ENCODE results near the gene FKBP15.

FKBP15 gene

GRCh38 chr9:113192455-113192854 is 28.6 kb downstream of the FKBP15 start:
- H3K27me3 ChIP-seq (ENCODE audit: control insufficient read depth, insufficient read depth, low read length): no peaks in the 10 kb centered on the region
- no peak overlapping the region for H3K27ac ChIP-seq (ENCODE audit: low read depth, low read length)
- no peak overlapping the region for H3K9ac ChIP-seq (ENCODE audit: low read length)
- H3K36me3 ChIP-seq (ENCODE audit: control insufficient read depth, insufficient read depth, low read length): peaks cover 23% of the 10 kb centered on the region
- H3K4me1 ChIP-seq (ENCODE audit: control insufficient read depth, insufficient read depth, low read length): no peaks in the 10 kb centered on the region
- no peak overlapping the region for H3K4me3 ChIP-seq (ENCODE audit: low read length)

DNA sequence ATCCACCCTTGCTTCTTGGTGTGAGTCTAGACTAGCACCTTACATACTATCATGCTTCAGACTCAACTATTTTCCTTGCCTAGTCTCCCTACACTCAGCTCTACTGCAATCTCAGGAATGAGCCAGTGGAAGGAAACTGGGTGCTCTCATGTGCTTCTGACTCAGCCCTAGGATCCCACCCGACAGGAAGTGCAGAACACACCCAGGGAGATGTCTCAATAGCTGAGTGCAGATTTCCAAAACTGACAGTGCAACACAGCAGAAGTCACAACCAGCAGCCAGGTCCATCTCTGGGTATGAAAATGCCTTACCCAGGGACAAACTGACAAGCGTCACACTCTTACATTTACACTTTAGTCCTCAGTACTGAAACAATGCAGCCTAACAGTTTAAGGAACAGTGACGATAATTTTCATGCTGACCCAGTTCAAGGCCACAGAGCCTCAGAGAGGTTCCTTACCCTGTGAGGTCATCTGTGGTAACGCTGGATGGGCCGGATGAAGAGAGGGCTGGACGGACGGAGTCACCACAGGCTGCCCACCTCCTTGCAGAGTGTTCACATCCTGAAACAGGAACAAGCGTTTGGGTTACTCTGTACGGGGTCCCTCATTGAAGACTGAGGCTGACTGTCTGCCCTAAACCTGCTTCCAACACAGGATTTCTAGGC is 33.0 kb downstream of the FKBP15 start:
- no peaks in the 10 kb centered on the region for H3K27me3 ChIP-seq (ENCODE audit: control insufficient read depth, insufficient read depth, low read length)
- no peak overlapping the region for H3K9ac ChIP-seq (ENCODE audit: low read length)
- no peaks in the 10 kb centered on the region for H3K4me1 ChIP-seq (ENCODE audit: control insufficient read depth, insufficient read depth, low read length)
- H3K27ac ChIP-seq (ENCODE audit: low read depth, low read length): no peak overlapping the region
- H3K36me3 ChIP-seq (ENCODE audit: control insufficient read depth, insufficient read depth, low read length): peaks cover 58% of the 10 kb centered on the region
- no peak overlapping the region for H3K4me3 ChIP-seq (ENCODE audit: low read length)

DNA sequence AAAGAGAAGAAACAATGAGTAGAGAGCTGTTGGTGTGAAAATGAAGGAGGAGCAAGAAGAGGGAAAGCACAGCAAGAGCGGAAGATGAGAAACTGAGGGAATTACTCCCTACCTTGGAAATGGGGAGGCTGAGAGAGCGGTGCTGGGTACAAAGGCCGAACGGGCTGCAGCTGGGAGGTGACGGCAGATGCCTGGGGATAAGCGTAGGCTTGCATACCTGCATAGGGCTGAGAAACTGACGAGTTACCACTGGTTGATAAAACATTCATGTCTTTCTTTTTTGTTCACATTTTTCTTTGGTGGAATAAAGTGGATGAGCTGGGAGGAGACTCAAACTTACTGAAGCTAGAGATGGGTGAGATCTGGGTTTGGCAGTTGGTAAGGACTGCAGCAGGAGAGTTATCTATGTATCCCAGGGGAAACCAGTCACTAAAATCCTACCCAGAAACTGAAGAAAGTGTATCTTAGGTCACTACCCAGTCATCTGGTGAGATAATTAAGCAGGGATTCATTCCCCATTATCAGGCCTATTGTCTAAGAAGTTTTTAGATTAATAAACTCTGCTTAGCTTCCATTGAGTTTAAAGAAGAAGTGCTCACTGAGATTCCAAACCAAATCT is 34.8 kb downstream of the FKBP15 start:
- Histone ChIP-seq H3K27me3 (ENCODE audit: control insufficient read depth, insufficient read depth, low read length) (no peaks in the 10 kb centered on the region), H3K36me3 (ENCODE audit: control insufficient read depth, insufficient read depth, low read length) (peaks cover 74% of the 10 kb centered on the region), H3K27ac (ENCODE audit: low read depth, low read length) (no peak overlapping the region), H3K4me1 (ENCODE audit: control insufficient read depth, insufficient read depth, low read length) (no peaks in the 10 kb centered on the region), H3K9ac (ENCODE audit: low read length) (no peak overlapping the region), H3K4me3 (ENCODE audit: low read length) (no peak overlapping the region)

DNA sequence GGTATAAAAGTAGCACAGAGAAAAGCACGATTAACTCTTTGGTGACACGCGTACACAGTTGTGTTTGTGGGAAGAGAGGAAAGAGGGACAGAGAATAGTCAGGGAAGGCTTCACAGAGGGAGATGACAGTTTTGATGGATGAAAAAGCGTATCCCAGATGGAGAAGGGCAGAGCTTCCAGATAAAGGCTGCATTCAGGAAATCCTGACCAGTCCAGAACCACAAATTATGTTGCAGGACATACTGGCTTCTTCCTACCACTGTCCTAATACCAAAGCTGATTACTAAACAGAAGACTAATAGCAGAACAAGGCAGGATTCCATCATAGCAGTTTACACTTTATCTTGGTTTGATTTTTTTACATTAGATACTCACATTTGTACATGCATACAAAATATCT is 35.8 kb downstream of the FKBP15 start:
- no peak overlapping the region for H3K9ac ChIP-seq (ENCODE audit: low read length)
- H3K4me1 ChIP-seq (ENCODE audit: control insufficient read depth, insufficient read depth, low read length): no peaks in the 10 kb centered on the region
- no peak overlapping the region for H3K4me3 ChIP-seq (ENCODE audit: low read length)
- H3K36me3 ChIP-seq (ENCODE audit: control insufficient read depth, insufficient read depth, low read length): peaks cover 76% of the 10 kb centered on the region
- H3K27ac ChIP-seq (ENCODE audit: low read depth, low read length): no peak overlapping the region
- no peaks in the 10 kb centered on the region for H3K27me3 ChIP-seq (ENCODE audit: control insufficient read depth, insufficient read depth, low read length)

- H3K36me3 ChIP-seq (ENCODE audit: control insufficient read depth, insufficient read depth, low read length): peaks cover 73% of the 10 kb centered on the region
- H3K4me3 ChIP-seq (ENCODE audit: low read length): no peak overlapping the region
- no peak overlapping the region for H3K27ac ChIP-seq (ENCODE audit: low read depth, low read length)
- no peaks in the 10 kb centered on the region for H3K27me3 ChIP-seq (ENCODE audit: control insufficient read depth, insufficient read depth, low read length)
- no peaks in the 10 kb centered on the region for H3K4me1 ChIP-seq (ENCODE audit: control insufficient read depth, insufficient read depth, low read length)
- no peak overlapping the region for H3K9ac ChIP-seq (ENCODE audit: low read length)
These were observed 36.5 kb downstream of the FKBP15 start for GRCh38 chr9:113184539-113184938.

DNA sequence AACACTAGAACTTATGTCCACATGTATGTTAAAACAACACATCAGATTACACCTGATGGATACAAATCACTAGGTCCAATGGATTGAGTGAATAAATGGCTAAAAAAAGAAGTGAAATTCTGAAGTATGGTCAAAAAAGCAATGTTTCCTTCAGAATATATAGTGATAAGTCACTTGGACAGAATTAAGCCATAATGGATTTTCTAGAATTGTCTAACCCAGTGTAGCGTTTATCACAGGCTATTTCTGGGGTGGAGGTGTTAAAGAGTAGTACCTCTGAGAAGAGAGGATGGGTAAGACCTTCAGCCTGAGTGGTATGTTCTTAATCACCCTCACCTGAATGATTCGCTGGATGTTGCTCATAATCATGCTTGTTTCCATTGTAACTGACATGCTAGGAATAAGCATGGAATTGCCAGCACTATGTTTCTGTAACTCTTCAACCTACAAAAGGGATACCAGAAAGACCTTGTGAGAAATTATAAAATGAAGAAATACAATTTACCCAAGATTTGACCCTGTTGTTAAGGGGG is 37.1 kb downstream of the FKBP15 start:
- no peaks in the 10 kb centered on the region for H3K27me3 ChIP-seq (ENCODE audit: control insufficient read depth, insufficient read depth, low read length)
- no peak overlapping the region for H3K27ac ChIP-seq (ENCODE audit: low read depth, low read length)
- H3K4me1 ChIP-seq (ENCODE audit: control insufficient read depth, insufficient read depth, low read length): no peaks in the 10 kb centered on the region
- H3K36me3 ChIP-seq (ENCODE audit: control insufficient read depth, insufficient read depth, low read length): peaks cover 73% of the 10 kb centered on the region
- H3K4me3 ChIP-seq (ENCODE audit: low read length): no peak overlapping the region
- H3K9ac ChIP-seq (ENCODE audit: low read length): no peak overlapping the region

DNA sequence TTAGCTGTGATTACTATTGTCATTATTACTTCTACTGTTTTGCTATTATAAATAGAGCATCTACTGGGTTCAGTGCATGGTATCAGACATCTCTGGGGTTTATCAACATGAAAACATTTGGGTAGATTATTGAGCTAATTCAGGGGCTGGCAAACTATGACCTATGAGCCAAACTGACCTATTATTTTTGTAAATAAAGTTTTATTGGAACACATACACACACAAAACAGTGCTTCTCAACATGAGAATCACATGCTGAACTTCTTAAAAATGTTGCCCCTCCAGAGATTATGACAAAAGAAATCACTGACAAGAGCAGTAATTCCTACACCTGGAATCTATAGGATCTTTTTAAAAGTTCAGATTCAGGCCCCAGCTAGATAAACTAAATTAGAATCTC is 39.9 kb downstream of the FKBP15 start:
- peaks cover 76% of the 10 kb centered on the region for H3K36me3 ChIP-seq (ENCODE audit: control insufficient read depth, insufficient read depth, low read length)
- H3K27ac ChIP-seq (ENCODE audit: low read depth, low read length): no peak overlapping the region
- no peak overlapping the region for H3K4me3 ChIP-seq (ENCODE audit: low read length)
- H3K9ac ChIP-seq (ENCODE audit: low read length): no peak overlapping the region
- no peaks in the 10 kb centered on the region for H3K4me1 ChIP-seq (ENCODE audit: control insufficient read depth, insufficient read depth, low read length)
- no peaks in the 10 kb centered on the region for H3K27me3 ChIP-seq (ENCODE audit: control insufficient read depth, insufficient read depth, low read length)

GRCh38 chr9:113179839-113180238 is 41.2 kb downstream of the FKBP15 start:
- Histone ChIP-seq H3K27me3 (ENCODE audit: control insufficient read depth, insufficient read depth, low read length) (no peaks in the 10 kb centered on the region), H3K27ac (ENCODE audit: low read depth, low read length) (no peak overlapping the region), H3K4me1 (ENCODE audit: control insufficient read depth, insufficient read depth, low read length) (no peaks in the 10 kb centered on the region), H3K4me3 (ENCODE audit: low read length) (no peak overlapping the region), H3K9ac (ENCODE audit: low read length) (no peak overlapping the region), H3K36me3 (ENCODE audit: control insufficient read depth, insufficient read depth, low read length) (peaks cover 64% of the 10 kb centered on the region)

GRCh38 chr9:113178087-113178486 is 43.0 kb downstream of the FKBP15 start:
- Histone ChIP-seq H3K4me3 (ENCODE audit: low read length) (no peak overlapping the region), H3K27me3 (ENCODE audit: control insufficient read depth, insufficient read depth, low read length) (no peaks in the 10 kb centered on the region), H3K27ac (ENCODE audit: low read depth, low read length) (no peak overlapping the region), H3K36me3 (ENCODE audit: control insufficient read depth, insufficient read depth, low read length) (peaks cover 62% of the 10 kb centered on the region), H3K9ac (ENCODE audit: low read length) (no peak overlapping the region), H3K4me1 (ENCODE audit: control insufficient read depth, insufficient read depth, low read length) (no peaks in the 10 kb centered on the region)

DNA sequence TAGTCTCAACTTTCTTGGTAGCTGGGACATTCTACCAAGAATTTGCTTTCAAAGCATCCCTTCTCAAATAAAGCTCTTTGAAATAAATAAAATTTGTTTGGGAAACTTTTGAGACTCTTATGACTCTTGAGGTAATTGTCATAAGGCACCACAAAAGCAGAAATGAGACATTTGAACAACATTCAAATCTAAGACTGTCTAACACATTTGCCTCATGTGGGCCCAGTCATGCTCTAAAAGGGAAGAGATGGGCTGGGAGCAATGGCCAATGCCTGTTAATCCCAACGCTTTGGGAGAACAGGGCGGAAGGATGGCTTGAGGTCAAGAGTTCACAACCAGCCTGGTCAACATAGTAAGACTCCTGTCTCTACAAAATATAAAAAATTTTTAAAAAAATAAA is 43.8 kb downstream of the FKBP15 start:
- no peaks in the 10 kb centered on the region for H3K27me3 ChIP-seq (ENCODE audit: control insufficient read depth, insufficient read depth, low read length)
- H3K36me3 ChIP-seq (ENCODE audit: control insufficient read depth, insufficient read depth, low read length): peaks cover 62% of the 10 kb centered on the region
- H3K27ac ChIP-seq (ENCODE audit: low read depth, low read length): no peak overlapping the region
- no peaks in the 10 kb centered on the region for H3K4me1 ChIP-seq (ENCODE audit: control insufficient read depth, insufficient read depth, low read length)
- H3K9ac ChIP-seq (ENCODE audit: low read length): no peak overlapping the region
- no peak overlapping the region for H3K4me3 ChIP-seq (ENCODE audit: low read length)

GRCh38 chr9:113176803-113177202 is 44.3 kb downstream of the FKBP15 start:
- H3K4me1 ChIP-seq (ENCODE audit: control insufficient read depth, insufficient read depth, low read length): no peaks in the 10 kb centered on the region
- no peak overlapping the region for H3K9ac ChIP-seq (ENCODE audit: low read length)
- H3K36me3 ChIP-seq (ENCODE audit: control insufficient read depth, insufficient read depth, low read length): peaks cover 58% of the 10 kb centered on the region
- no peaks in the 10 kb centered on the region for H3K27me3 ChIP-seq (ENCODE audit: control insufficient read depth, insufficient read depth, low read length)
- no peak overlapping the region for H3K4me3 ChIP-seq (ENCODE audit: low read length)
- no peak overlapping the region for H3K27ac ChIP-seq (ENCODE audit: low read depth, low read length)

DNA sequence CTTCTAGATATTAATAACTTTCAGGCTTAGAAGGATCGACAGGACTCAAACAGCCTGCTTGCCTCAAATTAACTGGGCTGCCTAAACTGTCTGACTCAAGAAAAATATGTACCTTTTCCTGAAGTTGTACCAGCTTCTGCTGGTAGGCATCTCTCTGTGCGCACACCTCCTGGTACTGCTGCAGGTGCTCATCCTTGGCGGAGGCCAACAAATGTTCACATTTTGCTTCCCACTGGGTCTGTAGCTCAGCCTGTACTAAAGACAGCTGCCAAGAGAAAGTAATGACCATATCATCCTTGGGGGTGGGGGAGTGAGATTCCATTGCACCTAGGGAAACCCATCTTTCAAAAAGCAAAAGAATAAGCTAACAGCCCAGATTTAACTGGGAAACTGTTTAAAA is 47.7 kb downstream of the FKBP15 start:
- Histone ChIP-seq H3K27me3 (ENCODE audit: control insufficient read depth, insufficient read depth, low read length) (no peaks in the 10 kb centered on the region), H3K27ac (ENCODE audit: low read depth, low read length) (no peak overlapping the region), H3K9ac (ENCODE audit: low read length) (no peak overlapping the region), H3K4me3 (ENCODE audit: low read length) (no peak overlapping the region), H3K36me3 (ENCODE audit: control insufficient read depth, insufficient read depth, low read length) (peaks cover 59% of the 10 kb centered on the region), H3K4me1 (ENCODE audit: control insufficient read depth, insufficient read depth, low read length) (no peaks in the 10 kb centered on the region)

- no peaks in the 10 kb centered on the region for H3K27me3 ChIP-seq (ENCODE audit: control insufficient read depth, insufficient read depth, low read length)
- H3K36me3 ChIP-seq (ENCODE audit: control insufficient read depth, insufficient read depth, low read length): peaks cover 49% of the 10 kb centered on the region
These were observed 52.3 kb downstream of the FKBP15 start for GRCh38 chr9:113168809-113169208.

More at GRCh38 chr9:113168809-113169208, 52.3 kb downstream of the FKBP15 start:
- Histone ChIP-seq H3K9ac (ENCODE audit: low read length) (no peak overlapping the region), H3K27ac (ENCODE audit: low read depth, low read length) (no peak overlapping the region), H3K4me1 (ENCODE audit: control insufficient read depth, insufficient read depth, low read length) (peaks cover 3% of the 10 kb centered on the region), H3K4me3 (ENCODE audit: low read length) (no peak overlapping the region)
